ENCODE results near the gene SERPINA3. TPM values are rescaled to one million over a fixed set of nuclear protein-coding genes. Genes with fewer than 3 reads are reported as not detected.

The SERPINA3 gene
- total RNA-seq, 1 donor from 2014 or later: 22.9 TPM

GRCh38 chr14:94613720-94614644 is 1.8 kb downstream of the SERPINA3 start:
- no peak for ATAC-seq

GRCh38 chr14:94614802-94615201 is 2.6 kb downstream of the SERPINA3 start:
- ATAC-seq: no peak

- no peak for ATAC-seq
Observed at GRCh38 chr14:94615254-94615653, 3.1 kb downstream of the SERPINA3 start.

- no peak for ATAC-seq
Observed at GRCh38 chr14:94615823-94616570, 3.8 kb downstream of the SERPINA3 start.

- no peak for ATAC-seq
Observed at GRCh38 chr14:94617366-94617941, 5.3 kb downstream of the SERPINA3 start.

GRCh38 chr14:94617988-94618822 is 6.0 kb downstream of the SERPINA3 start:
- no peak for ATAC-seq

GRCh38 chr14:94619297-94619696 is 7.1 kb downstream of the SERPINA3 start:
- ATAC-seq: no peak

- no peak for ATAC-seq
Observed at GRCh38 chr14:94620597-94620996, 8.4 kb downstream of the SERPINA3 start.

- no peak for ATAC-seq
Observed at GRCh38 chr14:94621358-94622134, 9.4 kb downstream of the SERPINA3 start.

GRCh38 chr14:94622653-94623421 is 10.6 kb downstream of the SERPINA3 start:
- no peak for ATAC-seq

GRCh38 chr14:94623422-94623809 is 11.2 kb downstream of the SERPINA3 start:
- no peak for ATAC-seq

- no peak for ATAC-seq
Observed at GRCh38 chr14:94623856-94624499, 11.8 kb downstream of the SERPINA3 start.

- no peak for ATAC-seq
Observed at GRCh38 chr14:94624537-94625352, 12.6 kb downstream of the SERPINA3 start.

- ATAC-seq: no peak
Observed at GRCh38 chr14:94625353-94625635, 13.1 kb downstream of the SERPINA3 start.

GRCh38 chr14:94628578-94628977 is 16.4 kb downstream of the SERPINA3 start:
- ATAC-seq: no peak

- ATAC-seq: no peak
Observed at GRCh38 chr14:94630396-94630795, 18.2 kb downstream of the SERPINA3 start.

GRCh38 chr14:94631050-94631449 is 18.9 kb downstream of the SERPINA3 start:
- ATAC-seq: no peak

- no peak for ATAC-seq
Observed at GRCh38 chr14:94631536-94632304, 19.5 kb downstream of the SERPINA3 start.

- no peak for ATAC-seq
Observed at GRCh38 chr14:94632305-94632590, 20.1 kb downstream of the SERPINA3 start.

Data from esophagus mucosa (tissue), 1 donor.